Breast epithelium (tissue), 3 donors: ENCODE measurements around the gene APBB2.

Source experiments
- POLR2A ChIP-seq: fragments of 450-650 bp; IDR thresholded peaks from one replicate; pipeline ENCODE4 v1.6.1; 2016; ENCODE audit warnings: antibody characterized with exemption, mild to moderate bottlenecking, moderate library complexity
- POLR2AphosphoS5 ChIP-seq, 3 donors: sonication (generic); formaldehyde crosslinking; IDR thresholded peaks; one replicate each; pipeline ENCODE4 v1.6.1; 2017; ENCODE audit warnings: antibody characterized with exemption in 3 of 3
- TF ChIP-seq, protein P1 (sequence below), 3 donors: fragments of 450-650 bp; IDR thresholded peaks; one replicate each; pipeline ENCODE4 v1.5.1; 2016 to 2017; ENCODE audit warnings: antibody characterized with exemption in 3 of 3, mild to moderate bottlenecking in 3 of 3, moderate library complexity in 3 of 3

DNA sequence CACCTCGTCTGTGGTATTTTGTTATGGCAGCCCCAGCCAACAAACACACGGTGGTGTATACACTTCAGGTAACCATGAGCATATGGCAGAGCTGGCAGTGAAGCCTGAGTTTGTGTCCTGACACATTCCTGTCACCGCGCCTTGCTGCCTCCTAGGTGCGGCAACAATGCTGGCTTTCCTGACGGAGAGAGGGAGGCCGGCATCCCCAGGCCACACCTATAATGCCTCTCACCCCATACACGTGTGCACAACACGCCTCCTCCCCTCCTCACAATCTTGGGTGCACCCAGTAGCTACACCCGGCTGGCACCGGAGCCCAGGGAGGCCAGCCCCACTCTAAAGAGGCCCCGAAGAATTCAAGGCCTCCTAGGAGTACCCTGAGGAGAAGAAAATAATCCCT, 306.0 kb downstream of the APBB2 start:
- TF ChIP-seq, protein P1, sequence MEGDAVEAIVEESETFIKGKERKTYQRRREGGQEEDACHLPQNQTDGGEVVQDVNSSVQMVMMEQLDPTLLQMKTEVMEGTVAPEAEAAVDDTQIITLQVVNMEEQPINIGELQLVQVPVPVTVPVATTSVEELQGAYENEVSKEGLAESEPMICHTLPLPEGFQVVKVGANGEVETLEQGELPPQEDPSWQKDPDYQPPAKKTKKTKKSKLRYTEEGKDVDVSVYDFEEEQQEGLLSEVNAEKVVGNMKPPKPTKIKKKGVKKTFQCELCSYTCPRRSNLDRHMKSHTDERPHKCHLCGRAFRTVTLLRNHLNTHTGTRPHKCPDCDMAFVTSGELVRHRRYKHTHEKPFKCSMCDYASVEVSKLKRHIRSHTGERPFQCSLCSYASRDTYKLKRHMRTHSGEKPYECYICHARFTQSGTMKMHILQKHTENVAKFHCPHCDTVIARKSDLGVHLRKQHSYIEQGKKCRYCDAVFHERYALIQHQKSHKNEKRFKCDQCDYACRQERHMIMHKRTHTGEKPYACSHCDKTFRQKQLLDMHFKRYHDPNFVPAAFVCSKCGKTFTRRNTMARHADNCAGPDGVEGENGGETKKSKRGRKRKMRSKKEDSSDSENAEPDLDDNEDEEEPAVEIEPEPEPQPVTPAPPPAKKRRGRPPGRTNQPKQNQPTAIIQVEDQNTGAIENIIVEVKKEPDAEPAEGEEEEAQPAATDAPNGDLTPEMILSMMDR (IDR thresholded peaks at IDR 0.05), result no peak
- no peak for TF ChIP-seq POLR2A
- TF ChIP-seq POLR2AphosphoS5 (IDR thresholded peaks at IDR 0.05), result no peak
